Measurements from ENCODE around the gene AIG1. TPM values are rescaled to one million over a fixed set of nuclear protein-coding genes. Genes with fewer than 3 reads are reported as not detected.
"Not testable (repeated sequence)": the region's sequence is repeated elsewhere in the genome, so short reads cannot be mapped to it uniquely, and the experiment has no call there.

AIG1 gene
- total RNA-seq, 1 experiment from 2014 or later, result 2.2 TPM

- no peak for DNase-seq (ENCODE audit: low spot score)
- no peaks in the 10 kb centered on the region for H3K9me3 ChIP-seq (ENCODE audit: low read depth, low read length, poor library complexity, severe bottlenecking)
- no TSS peak for BruUV-seq (replicated peaks)
- no peaks in the 10 kb centered on the region for H3K27me3 ChIP-seq (replicated peaks; ENCODE audit: insufficient read depth, low read depth, low read length, poor library complexity)
- no peak overlapping the region for H3K27ac ChIP-seq (ENCODE audit: low read depth, low read length, poor library complexity, severe bottlenecking)
- intact Hi-C loops (cut with micrococcal nuclease; ENCODE audit: unreplicated experiment), result no loop called here
- ChIA-PET POLR2A (ENCODE audit: low non-redundant PET) (no interaction called here), CTCF (interaction anchor here (0.7 kb wide), 1 partner anchor 274 kb away, joined by 3 read pairs; no protein-coding TSS in a partner anchor)
- H3K36me3 ChIP-seq (ENCODE audit: insufficient read depth, low read length, poor library complexity, severe bottlenecking), result no peaks in the 10 kb centered on the region
- TF ChIP-seq CTCF (conservative IDR thresholded peaks at IDR 0.05; ENCODE audit: low read depth, low read length), result no peak
- no peak for TF ChIP-seq EZH2 (IDR thresholded peaks at IDR 0.05; ENCODE audit: borderline replicate concordance, low read depth, low read length, poor library complexity, severe bottlenecking)
- H3K4me1 ChIP-seq (ENCODE audit: insufficient read depth, low read length, poor library complexity, severe bottlenecking), result no peaks in the 10 kb centered on the region
- H3K4me3 ChIP-seq (ENCODE audit: low read depth, low read length, poor library complexity, severe bottlenecking), result no peak overlapping the region
Observed at GRCh38 chr6:143339223-143339622, 278.5 kb downstream of the AIG1 start.

DNA sequence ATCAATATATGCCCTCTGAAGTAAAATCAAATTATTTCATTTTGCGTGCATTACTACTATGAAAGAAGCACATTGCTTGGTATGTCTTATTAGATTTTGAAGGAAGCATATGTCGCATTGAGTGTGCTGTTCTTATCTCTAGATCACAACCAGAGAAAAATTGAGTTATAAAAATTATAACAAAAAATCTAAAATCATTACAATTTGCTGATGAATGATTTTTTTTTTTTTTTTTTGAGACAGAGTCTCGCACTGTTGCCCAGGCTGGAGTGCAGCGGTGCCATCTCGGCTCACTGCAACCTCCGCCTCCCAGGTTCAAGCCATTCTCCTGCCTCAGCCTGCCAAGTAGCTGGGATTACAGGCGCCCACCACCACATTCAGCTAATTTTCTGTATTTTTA, 284.8 kb downstream of the AIG1 start:
- H3K27ac ChIP-seq (ENCODE audit: low read depth, low read length, poor library complexity, severe bottlenecking); H3K4me1 ChIP-seq (ENCODE audit: insufficient read depth, low read length, poor library complexity, severe bottlenecking); POLR2A ChIA-PET (ENCODE audit: low non-redundant PET); intact Hi-C loops (cut with micrococcal nuclease; ENCODE audit: unreplicated experiment); H3K27me3 ChIP-seq (replicated peaks; ENCODE audit: insufficient read depth, low read depth, low read length, poor library complexity); H3K36me3 ChIP-seq (ENCODE audit: insufficient read depth, low read length, poor library complexity, severe bottlenecking); H3K4me3 ChIP-seq (ENCODE audit: low read depth, low read length, poor library complexity, severe bottlenecking); BruUV-seq (replicated peaks); CTCF ChIA-PET; DNase-seq (ENCODE audit: low spot score); H3K9me3 ChIP-seq (ENCODE audit: low read depth, low read length, poor library complexity, severe bottlenecking): not testable (repeated sequence)

DNA sequence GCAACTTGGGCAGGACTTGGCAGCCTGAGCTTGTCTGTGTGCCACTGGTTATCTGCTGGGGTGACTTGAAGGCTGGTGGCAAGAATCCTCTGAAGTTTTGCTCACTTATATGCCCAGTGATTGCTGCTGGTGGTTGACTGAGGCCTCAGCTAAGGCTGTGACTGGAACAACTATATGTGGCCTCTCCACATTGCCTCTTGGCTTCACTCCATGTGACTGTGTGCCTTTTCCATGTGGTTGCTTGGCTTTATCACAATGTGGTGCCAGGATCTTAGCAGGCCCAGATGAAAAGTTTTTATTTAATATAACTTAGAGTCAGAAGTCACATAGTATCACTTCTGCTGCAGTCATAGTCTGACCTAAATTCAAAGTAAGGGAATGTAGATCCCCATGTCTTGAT, 285.3 kb downstream of the AIG1 start:
- no peak for DNase-seq (ENCODE audit: low spot score)
- POLR2A ChIA-PET (ENCODE audit: low non-redundant PET), result no interaction called here
- Histone ChIP-seq H3K36me3 (ENCODE audit: insufficient read depth, low read length, poor library complexity, severe bottlenecking) (no peaks in the 10 kb centered on the region), H3K9me3 (ENCODE audit: low read depth, low read length, poor library complexity, severe bottlenecking) (no peaks in the 10 kb centered on the region), H3K4me1 (ENCODE audit: insufficient read depth, low read length, poor library complexity, severe bottlenecking) (no peaks in the 10 kb centered on the region), H3K4me3 (ENCODE audit: low read depth, low read length, poor library complexity, severe bottlenecking) (no peak overlapping the region), H3K27ac (ENCODE audit: low read depth, low read length, poor library complexity, severe bottlenecking) (no peak overlapping the region), H3K27me3 (replicated peaks; ENCODE audit: insufficient read depth, low read depth, low read length, poor library complexity) (no peaks in the 10 kb centered on the region)
- no TSS peak for BruUV-seq (replicated peaks)
- CTCF ChIA-PET, result no interaction called here
- intact Hi-C loops (cut with micrococcal nuclease; ENCODE audit: unreplicated experiment), result no loop called here
- no peak for TF ChIP-seq CTCF (conservative IDR thresholded peaks at IDR 0.05; ENCODE audit: low read depth, low read length)
- no peak for TF ChIP-seq EZH2 (IDR thresholded peaks at IDR 0.05; ENCODE audit: borderline replicate concordance, low read depth, low read length, poor library complexity, severe bottlenecking)

- no peaks in the 10 kb centered on the region for H3K4me1 ChIP-seq (ENCODE audit: insufficient read depth, low read length, poor library complexity, severe bottlenecking)
- no peaks in the 10 kb centered on the region for H3K27me3 ChIP-seq (replicated peaks; ENCODE audit: insufficient read depth, low read depth, low read length, poor library complexity)
- H3K27ac ChIP-seq (ENCODE audit: low read depth, low read length, poor library complexity, severe bottlenecking), result no peak overlapping the region
- H3K36me3 ChIP-seq (ENCODE audit: insufficient read depth, low read length, poor library complexity, severe bottlenecking), result no peaks in the 10 kb centered on the region
- POLR2A ChIA-PET (ENCODE audit: low non-redundant PET), result no interaction called here
- intact Hi-C loops (cut with micrococcal nuclease; ENCODE audit: unreplicated experiment), result no loop called here
- CTCF ChIA-PET, result no interaction called here
- TF ChIP-seq CTCF (conservative IDR thresholded peaks at IDR 0.05; ENCODE audit: low read depth, low read length) (no peak), EZH2 (IDR thresholded peaks at IDR 0.05; ENCODE audit: borderline replicate concordance, low read depth, low read length, poor library complexity, severe bottlenecking) (no peak)
- H3K4me3 ChIP-seq (ENCODE audit: low read depth, low read length, poor library complexity, severe bottlenecking), result no peak overlapping the region
- no peaks in the 10 kb centered on the region for H3K9me3 ChIP-seq (ENCODE audit: low read depth, low read length, poor library complexity, severe bottlenecking)
- BruUV-seq (replicated peaks), result no TSS peak
- no peak for DNase-seq (ENCODE audit: low spot score)
Observed at GRCh38 chr6:143348531-143348930, 287.8 kb downstream of the AIG1 start.

Measured in A673 (cell line).